Measurements from ENCODE around the gene RPS21.

The RPS21 gene

GRCh38 chr20:62374331-62375152, 12.4 kb upstream of the RPS21 start:
- TF ChIP-seq TAF1 (IDR thresholded peaks at IDR 0.05; ENCODE audit: borderline replicate concordance, low read depth, low read length) = no peak
- TF ChIP-seq POLR2A (IDR thresholded peaks at IDR 0.05; ENCODE audit: low read depth, low read length) = no peak
- no peak for TF ChIP-seq POLR2AphosphoS5 (IDR thresholded peaks at IDR 0.05; ENCODE audit: low read depth, low read length)
- FAIRE-seq (no peak), DNase-seq (ENCODE audit: insufficient read length) (no peak)

- no peak for TF ChIP-seq TAF1 (IDR thresholded peaks at IDR 0.05; ENCODE audit: borderline replicate concordance, low read depth, low read length)
- no peak for DNase-seq (ENCODE audit: insufficient read length)
- FAIRE-seq = no peak
Observed at GRCh38 chr20:62376112-62377063, 10.5 kb upstream of the RPS21 start.

GRCh38 chr20:62377064-62377461, 9.8 kb upstream of the RPS21 start:
- no peak for TF ChIP-seq POLR2A (IDR thresholded peaks at IDR 0.05; ENCODE audit: low read depth, low read length)
- no peak for TF ChIP-seq POLR2AphosphoS5 (IDR thresholded peaks at IDR 0.05; ENCODE audit: low read depth, low read length)
- no peak for TF ChIP-seq TAF1 (IDR thresholded peaks at IDR 0.05; ENCODE audit: borderline replicate concordance, low read depth, low read length)
- no peak for FAIRE-seq

GRCh38 chr20:62377615-62378178, 9.2 kb upstream of the RPS21 start:
- TF ChIP-seq POLR2AphosphoS5 (IDR thresholded peaks at IDR 0.05; ENCODE audit: low read depth, low read length) (no peak), TAF1 (IDR thresholded peaks at IDR 0.05; ENCODE audit: borderline replicate concordance, low read depth, low read length) (no peak), POLR2A (IDR thresholded peaks at IDR 0.05; ENCODE audit: low read depth, low read length) (no peak)
- FAIRE-seq = no peak
- no peak for DNase-seq (ENCODE audit: insufficient read length)

More at GRCh38 chr20:62377064-62377461, 9.8 kb upstream of the RPS21 start:
- no peak for DNase-seq (ENCODE audit: insufficient read length)

- DNase-seq (ENCODE audit: insufficient read length) (no peak), FAIRE-seq (no peak)
- TF ChIP-seq POLR2A (IDR thresholded peaks at IDR 0.05; ENCODE audit: low read depth, low read length) (no peak), TAF1 (IDR thresholded peaks at IDR 0.05; ENCODE audit: borderline replicate concordance, low read depth, low read length) (no peak), POLR2AphosphoS5 (IDR thresholded peaks at IDR 0.05; ENCODE audit: low read depth, low read length) (no peak)
Observed at GRCh38 chr20:62378215-62378614, 8.7 kb upstream of the RPS21 start.

- FAIRE-seq = no peak
- DNase-seq (ENCODE audit: insufficient read length) = no peak
- TF ChIP-seq TAF1 (IDR thresholded peaks at IDR 0.05; ENCODE audit: borderline replicate concordance, low read depth, low read length) = no peak
- TF ChIP-seq POLR2AphosphoS5 (IDR thresholded peaks at IDR 0.05; ENCODE audit: low read depth, low read length) = no peak
- no peak for TF ChIP-seq POLR2A (IDR thresholded peaks at IDR 0.05; ENCODE audit: low read depth, low read length)
Observed at GRCh38 chr20:62381202-62381797, 5.6 kb upstream of the RPS21 start.

GRCh38 chr20:62381842-62382241, 5.1 kb upstream of the RPS21 start:
- TF ChIP-seq POLR2A (IDR thresholded peaks at IDR 0.05; ENCODE audit: low read depth, low read length) = no peak
- DNase-seq (ENCODE audit: insufficient read length) = no peak
- FAIRE-seq = no peak

- no peak for TF ChIP-seq POLR2AphosphoS5 (IDR thresholded peaks at IDR 0.05; ENCODE audit: low read depth, low read length)
- no peak for TF ChIP-seq POLR2A (IDR thresholded peaks at IDR 0.05; ENCODE audit: low read depth, low read length)
- TF ChIP-seq TAF1 (IDR thresholded peaks at IDR 0.05; ENCODE audit: borderline replicate concordance, low read depth, low read length) = no peak
- DNase-seq (ENCODE audit: insufficient read length) = peak; percentile 82
- FAIRE-seq = peak; percentile 60
Observed at GRCh38 chr20:62382306-62383198, 4.4 kb upstream of the RPS21 start.

- no peak for DNase-seq (ENCODE audit: insufficient read length)
- TF ChIP-seq POLR2A (IDR thresholded peaks at IDR 0.05; ENCODE audit: low read depth, low read length) (no peak; the same call in 1 of the 2 replicates), POLR2AphosphoS5 (IDR thresholded peaks at IDR 0.05; ENCODE audit: low read depth, low read length) (no peak; the same call in 1 of the 2 replicates), TAF1 (IDR thresholded peaks at IDR 0.05; ENCODE audit: borderline replicate concordance, low read depth, low read length) (no peak)
- FAIRE-seq = no peak
Observed at GRCh38 chr20:62387219-62387913, 463 bp downstream of the RPS21 start.

Data from GM12892 (cell line).